Sigmoid colon (tissue), 4 donors: ENCODE results near the gene CASP5.

Source experiments
- CTCF ChIP-seq, 4 experiments: fragments of 450-650 bp in 3 of 4; fragments of 200-600 bp in 1 of 4; IDR thresholded peaks; one replicate each; pipeline ENCODE4 v1.5.1; 2016 to 2019; ENCODE audit warnings: antibody characterized with exemption in 4 of 4, mild to moderate bottlenecking in 3 of 4, moderate library complexity in 2 of 4
- EP300 ChIP-seq, 4 donors: sonication (generic); formaldehyde crosslinking; IDR thresholded peaks; one replicate each; pipeline ENCODE4 v1.6.1; 2017; ENCODE audit warnings: antibody characterized with exemption in 4 of 4
- POLR2A ChIP-seq, 2 donors: fragments of 450-650 bp; IDR thresholded peaks; one replicate each; pipeline ENCODE4 v1.6.1; 2016; ENCODE audit warnings: antibody characterized with exemption in 2 of 2, mild to moderate bottlenecking in 2 of 2, moderate library complexity in 2 of 2

GRCh38 chr11:104997288-104997687 lies 25.7 kb downstream of the CASP5 start:
- no peak for TF ChIP-seq CTCF (IDR thresholded peaks at IDR 0.05)
- no peak for TF ChIP-seq EP300 (IDR thresholded peaks at IDR 0.05)
- no peak for TF ChIP-seq POLR2A (IDR thresholded peaks at IDR 0.05)
